H9 (cell line): ENCODE data around the gene SERPINC1. TPM values are rescaled to one million over a fixed set of nuclear protein-coding genes. Genes with fewer than 3 reads are reported as not detected.

Experiments
- DNase-seq: peaks from one replicate; pipeline ENCODE4 v3.0.0-alpha.2; 2017
- H2AFZ ChIP-seq: one replicate; pipeline ENCODE4 v1.6.1; 2013; ENCODE audit warnings: mild to moderate bottlenecking, low read length, control low read depth, moderate library complexity
- H2AK5ac ChIP-seq: 2 replicates; pipeline ENCODE4 v1.6.1; 2013; ENCODE audit warnings: low read length, control low read depth, mixed read lengths; ENCODE audit not compliant: insufficient read length
- H2BK120ac ChIP-seq: one replicate; pipeline ENCODE4 v1.6.1; 2013; ENCODE audit warnings: low read depth, mild to moderate bottlenecking, low read length, control low read depth, inconsistent platforms; ENCODE audit not compliant: poor library complexity, severe bottlenecking
- H2BK12ac ChIP-seq: 2 replicates; pipeline ENCODE4 v1.6.1; 2013; ENCODE audit warnings: low read length, control low read depth, mixed read lengths, low read depth; ENCODE audit not compliant: insufficient read length
- H2BK15ac ChIP-seq: 2 replicates; pipeline ENCODE4 v1.6.1; 2013; ENCODE audit warnings: low read depth, low read length, control low read depth
- H2BK20ac ChIP-seq: one replicate; pipeline ENCODE4 v1.6.1; 2013; ENCODE audit warnings: low read depth, mild to moderate bottlenecking, low read length, control low read depth, inconsistent platforms; ENCODE audit not compliant: poor library complexity, severe bottlenecking
- H2BK5ac ChIP-seq: 2 replicates; pipeline ENCODE4 v1.6.1; 2013; ENCODE audit warnings: low read length, control low read depth, mixed read lengths; ENCODE audit not compliant: insufficient read length
- H3K14ac ChIP-seq: 2 replicates; pipeline ENCODE4 v1.6.1; 2013; ENCODE audit warnings: low read length, control low read depth; ENCODE audit not compliant: insufficient read depth
- H3K18ac ChIP-seq: 2 replicates; pipeline ENCODE4 v1.6.1; 2013; ENCODE audit warnings: low read depth, mild to moderate bottlenecking, mixed read lengths, low read length, control low read depth; ENCODE audit not compliant: insufficient read length
- H3K23ac ChIP-seq: 2 replicates; pipeline ENCODE4 v1.6.1; 2013; ENCODE audit warnings: low read length, control low read depth, mixed read lengths, low read depth; ENCODE audit not compliant: insufficient read length
- H3K23me2 ChIP-seq: 2 replicates; pipeline ENCODE4 v1.6.1; 2013; ENCODE audit warnings: low read depth, mild to moderate bottlenecking, mixed read lengths, low read length, control low read depth; ENCODE audit not compliant: insufficient read length, poor library complexity, severe bottlenecking
- H3K27ac ChIP-seq: 2 replicates; pipeline ENCODE4 v1.5.1; 2013; ENCODE audit warnings: low read length, control low read depth, mixed read lengths, low read depth; ENCODE audit not compliant: insufficient read length
- H3K27me3 ChIP-seq: 2 replicates; pipeline ENCODE4 v1.6.1; 2013; ENCODE audit warnings: low read length, control low read depth, inconsistent platforms; ENCODE audit not compliant: insufficient read depth
- H3K4ac ChIP-seq: 2 replicates; pipeline ENCODE4 v1.6.1; 2013; ENCODE audit warnings: low read depth, mild to moderate bottlenecking, control low read depth, inconsistent platforms, low read length, moderate library complexity
- H3K4me1 ChIP-seq: 2 replicates; pipeline ENCODE4 v1.6.1; 2013; ENCODE audit warnings: low read length, control low read depth, inconsistent platforms; ENCODE audit not compliant: insufficient read depth
- H3K4me2 ChIP-seq: 2 replicates; pipeline ENCODE4 v1.6.1; 2013; ENCODE audit warnings: low read length, control low read depth, mixed read lengths; ENCODE audit not compliant: insufficient read length, insufficient read depth
- H3K56ac ChIP-seq: 2 replicates; pipeline ENCODE4 v1.6.1; 2013; ENCODE audit warnings: low read depth, mild to moderate bottlenecking, mixed read lengths, low read length, control low read depth; ENCODE audit not compliant: insufficient read length
- H3K79me1 ChIP-seq: 2 replicates; pipeline ENCODE4 v1.6.1; 2013; ENCODE audit warnings: low read depth, mild to moderate bottlenecking, moderate library complexity, low read length, control low read depth, inconsistent platforms; ENCODE audit not compliant: insufficient read depth, poor library complexity, severe bottlenecking
- H3K79me2 ChIP-seq: 2 replicates; pipeline ENCODE4 v1.6.1; 2013; ENCODE audit warnings: low read length, control low read depth, inconsistent platforms; ENCODE audit not compliant: insufficient read depth
- H3K9ac ChIP-seq: 2 replicates; pipeline ENCODE4 v1.6.1; 2013; ENCODE audit warnings: low read length, control low read depth, mixed read lengths; ENCODE audit not compliant: insufficient read length; ENCODE audit errors: extremely low read depth
- H3K9me3 ChIP-seq: one replicate; pipeline ENCODE4 v1.6.1; 2013; ENCODE audit warnings: low read depth, low read length, inconsistent platforms; ENCODE audit not compliant: control insufficient read depth
- H3T11ph ChIP-seq: one replicate; pipeline ENCODE4 v1.6.1; 2013; ENCODE audit warnings: mild to moderate bottlenecking, low read length, control low read depth, inconsistent platforms
- H4K20me1 ChIP-seq: one replicate; pipeline ENCODE4 v1.6.1; 2013; ENCODE audit not compliant: control insufficient read depth, insufficient read length, insufficient read depth
- H4K5ac ChIP-seq: 2 replicates; pipeline ENCODE4 v1.6.1; 2013; ENCODE audit warnings: low read depth, mild to moderate bottlenecking, mixed read lengths, low read length, control low read depth; ENCODE audit not compliant: insufficient read length
- H4K8ac ChIP-seq: replicated peaks from 2 replicates; pipeline ENCODE4 v1.6.1; 2013; ENCODE audit warnings: low read length, control low read depth, mixed read lengths, low read depth; ENCODE audit not compliant: insufficient read length
- H4K91ac ChIP-seq: 2 replicates; pipeline ENCODE4 v1.6.1; 2013; ENCODE audit warnings: low read depth, mild to moderate bottlenecking, moderate library complexity, mixed read lengths, low read length, control low read depth; ENCODE audit not compliant: insufficient read length
- H3K27ac Mint-ChIP-seq, 3 experiments: 2 replicates in 2 of 3; 3 replicates in 1 of 3; pipeline ENCODE4 v1.8.0; 2020 to 2021; ENCODE audit warnings: mixed read lengths in 3 of 3, mild to moderate bottlenecking in 1 of 3, moderate library complexity in 1 of 3
- H3K27me3 Mint-ChIP-seq: 2 replicates; pipeline ENCODE4 v1.8.0; 2021; ENCODE audit warnings: low read depth, mild to moderate bottlenecking, moderate library complexity, mixed read lengths
- H3K36me3 Mint-ChIP-seq, 3 experiments: 2 replicates in 2 of 3; 3 replicates in 1 of 3; pipeline ENCODE4 v1.8.0; 2020 to 2021; ENCODE audit warnings: low read depth in 3 of 3, mixed read lengths in 3 of 3; ENCODE audit not compliant: insufficient read depth in 1 of 3
- H3K4me1 Mint-ChIP-seq, 2 experiments: 2 replicates each; pipeline ENCODE4 v1.8.0; 2020; ENCODE audit warnings: mixed read lengths in 2 of 2
- H3K4me3 Mint-ChIP-seq, 2 experiments: 2 replicates in 1 of 2; 3 replicates in 1 of 2; pipeline ENCODE4 v1.8.0; 2020 to 2021; ENCODE audit warnings: mild to moderate bottlenecking in 2 of 2, mixed read lengths in 2 of 2, moderate library complexity in 1 of 2
- H3K9me3 Mint-ChIP-seq, 2 experiments: 2 replicates in 1 of 2; 3 replicates in 1 of 2; pipeline ENCODE4 v1.8.0; 2020; ENCODE audit warnings: mild to moderate bottlenecking in 2 of 2, mixed read lengths in 2 of 2, moderate library complexity in 1 of 2
- WGBS: extraction: QIAGEN DNeasy Blood & Tissue Kit; methylation state at CpG from one replicate; pipeline ENCODE4 v1.1.7; 2013; ENCODE audit warnings: missing lambda C conversion rate, low lambda C conversion rate, mixed read lengths; ENCODE audit not compliant: insufficient read length; ENCODE audit errors: extremely low coverage; 5-methylcytosine and 5-hydroxymethylcytosine counted together
- total RNA-seq: library from RNA; stranded (reverse); gene quantifications from 2 replicates; pipeline ENCODE4 v1.2.1, GENCODE V29; 2021
- TF ChIP-seq, protein P1 (sequence below): fragments of 200-600 bp; sonication (generic); conservative IDR thresholded peaks from 3 replicates; pipeline ENCODE4 v1.8.0; 2021; ENCODE audit warnings: antibody characterized with exemption, mild to moderate bottlenecking

The SERPINC1 gene
- total RNA-seq, 1 experiment from 2014 or later = not detected

DNA sequence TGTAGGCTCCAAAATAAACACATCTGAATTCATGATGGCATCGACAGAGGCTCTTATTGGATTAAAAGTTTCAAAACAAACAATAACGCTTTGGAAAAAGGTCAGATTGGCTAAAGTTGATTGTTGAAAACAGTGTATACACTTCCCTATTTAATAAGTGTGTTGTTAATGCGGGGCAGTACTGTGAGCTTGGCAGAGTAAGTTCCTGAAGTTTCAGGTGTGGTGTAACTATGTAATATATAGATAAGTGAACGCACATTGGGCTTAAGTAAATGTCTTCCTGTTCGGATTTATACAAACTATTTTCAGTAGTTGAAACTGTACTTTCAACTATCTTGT is 48.1 kb downstream of the SERPINC1 start:
- H3K79me2 ChIP-seq = peaks cover 16% of the 10 kb centered on the region; the same call in 1 of the 2 replicates
- no peak overlapping the region for H2BK120ac ChIP-seq
- H3K27me3 ChIP-seq = no peaks in the 10 kb centered on the region
- Mint-ChIP-seq H3K27ac (peak overlapping the region; percentile 97 to 99 (median 98)), H3K4me3 (peak overlapping the region; percentile 98 to 99), H3K36me3 (peaks cover 51 to 68% (median 59%) of the 10 kb centered on the region in 3 experiments), H3K4me1 (peaks cover 31 to 43% of the 10 kb centered on the region in 2 experiments), H3K27me3 (peaks cover 3% of the 10 kb centered on the region; the same call in 1 of the 2 replicates), H3K9me3 (peaks cover 0 to 9% of the 10 kb centered on the region in 2 experiments; a peak in 2 of 5 replicates)
- H2AK5ac ChIP-seq = no peak overlapping the region
- H3K18ac ChIP-seq = no peak overlapping the region
- no peak overlapping the region for H2AFZ ChIP-seq
- peak overlapping the region; percentile 63 for H3K27ac ChIP-seq
- H2BK12ac ChIP-seq = no peak overlapping the region
- H3K79me1 ChIP-seq = no peaks in the 10 kb centered on the region
- no peak overlapping the region for H3K4ac ChIP-seq
- no peak overlapping the region for H2BK15ac ChIP-seq
- H2BK20ac ChIP-seq = no peak overlapping the region
- peak overlapping the region; percentile 96 for H3K4me2 ChIP-seq
- peaks cover 10% of the 10 kb centered on the region for H3K23me2 ChIP-seq
- no peak for DNase-seq
- no peaks in the 10 kb centered on the region for H3K4me1 ChIP-seq
- H3K9me3 ChIP-seq = no peaks in the 10 kb centered on the region
- no CpG with 5 or more reads among the region's 5 CpGs for WGBS
- no peak overlapping the region for H3T11ph ChIP-seq
- H4K8ac ChIP-seq = no peak overlapping the region
- H3K9ac ChIP-seq = peak overlapping the region; percentile 89
- H3K56ac ChIP-seq = no peak overlapping the region
- no peak overlapping the region for H4K91ac ChIP-seq
- no peaks in the 10 kb centered on the region for H4K20me1 ChIP-seq
- no peak overlapping the region for H3K23ac ChIP-seq
- no peak overlapping the region for H4K5ac ChIP-seq
- TF ChIP-seq, protein P1, sequence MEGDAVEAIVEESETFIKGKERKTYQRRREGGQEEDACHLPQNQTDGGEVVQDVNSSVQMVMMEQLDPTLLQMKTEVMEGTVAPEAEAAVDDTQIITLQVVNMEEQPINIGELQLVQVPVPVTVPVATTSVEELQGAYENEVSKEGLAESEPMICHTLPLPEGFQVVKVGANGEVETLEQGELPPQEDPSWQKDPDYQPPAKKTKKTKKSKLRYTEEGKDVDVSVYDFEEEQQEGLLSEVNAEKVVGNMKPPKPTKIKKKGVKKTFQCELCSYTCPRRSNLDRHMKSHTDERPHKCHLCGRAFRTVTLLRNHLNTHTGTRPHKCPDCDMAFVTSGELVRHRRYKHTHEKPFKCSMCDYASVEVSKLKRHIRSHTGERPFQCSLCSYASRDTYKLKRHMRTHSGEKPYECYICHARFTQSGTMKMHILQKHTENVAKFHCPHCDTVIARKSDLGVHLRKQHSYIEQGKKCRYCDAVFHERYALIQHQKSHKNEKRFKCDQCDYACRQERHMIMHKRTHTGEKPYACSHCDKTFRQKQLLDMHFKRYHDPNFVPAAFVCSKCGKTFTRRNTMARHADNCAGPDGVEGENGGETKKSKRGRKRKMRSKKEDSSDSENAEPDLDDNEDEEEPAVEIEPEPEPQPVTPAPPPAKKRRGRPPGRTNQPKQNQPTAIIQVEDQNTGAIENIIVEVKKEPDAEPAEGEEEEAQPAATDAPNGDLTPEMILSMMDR = no peak
- no peak overlapping the region for H3K14ac ChIP-seq
- no peak overlapping the region for H2BK5ac ChIP-seq
